Type B pancreatic cell (in vitro differentiated cells): ENCODE data around the gene CIAO2B. TPM values are rescaled to one million over a fixed set of nuclear protein-coding genes. Genes with fewer than 3 reads are reported as not detected.

ENCODE experiments used
- DNase-seq: peaks from one replicate; pipeline ENCODE4 v3.0.0; 2021; ENCODE audit warnings: mixed read lengths; ENCODE audit not compliant: unreplicated experiment; ENCODE audit errors: extremely low spot score
- H3K27ac Mint-ChIP-seq: 2 replicates; pipeline ENCODE4 v1.8.0; 2021; ENCODE audit warnings: mild to moderate bottlenecking, mixed read lengths
- H3K27me3 Mint-ChIP-seq: 2 replicates; pipeline ENCODE4 v1.8.0; 2021; ENCODE audit warnings: mixed read lengths
- H3K36me3 Mint-ChIP-seq: 2 replicates; pipeline ENCODE4 v1.8.0; 2021; ENCODE audit warnings: mixed read lengths
- H3K4me1 Mint-ChIP-seq: one replicate; pipeline ENCODE4 v1.8.0; 2021; ENCODE audit warnings: mixed read lengths; ENCODE audit not compliant: unreplicated experiment
- H3K4me3 Mint-ChIP-seq: 2 replicates; pipeline ENCODE4 v1.8.0; 2021; ENCODE audit warnings: mild to moderate bottlenecking, mixed read lengths
- H3K9me3 Mint-ChIP-seq: 2 replicates; pipeline ENCODE4 v1.8.0; 2021; ENCODE audit warnings: mixed read lengths
- CTCF ChIP-seq: fragments of 200-600 bp; sonication (generic); conservative IDR thresholded peaks from 2 replicates; pipeline ENCODE4 v1.5.0; 2021; ENCODE audit warnings: antibody characterized with exemption, mild to moderate bottlenecking
- total RNA-seq: library from RNA; stranded (reverse); gene quantifications from 2 replicates; pipeline ENCODE4 v1.2.1, GENCODE V29; 2021; ENCODE audit warnings: low replicate concordance

Gene CIAO2B
- total RNA-seq, 1 donor from 2014 or later, result 71.3 TPM

GRCh38 chr16:66902648-66903543, 31.3 kb downstream of the CIAO2B start:
- Mint-ChIP-seq H3K36me3 (no peaks in the 10 kb centered on the region), H3K4me1 (peaks cover 31% of the 10 kb centered on the region), H3K27me3 (no peaks in the 10 kb centered on the region), H3K27ac (no peak overlapping the region), H3K4me3 (no peak overlapping the region), H3K9me3 (peaks cover 8% of the 10 kb centered on the region)
- no peak for TF ChIP-seq CTCF
- no peak for DNase-seq

- no peak for DNase-seq
- H3K9me3 Mint-ChIP-seq, result peaks cover 8% of the 10 kb centered on the region
- no peak overlapping the region for H3K27ac Mint-ChIP-seq
- no peak for TF ChIP-seq CTCF
- H3K27me3 Mint-ChIP-seq, result no peaks in the 10 kb centered on the region
- no peaks in the 10 kb centered on the region for H3K36me3 Mint-ChIP-seq
- no peak overlapping the region for H3K4me3 Mint-ChIP-seq
- H3K4me1 Mint-ChIP-seq, result peaks cover 33% of the 10 kb centered on the region
These were observed 32.6 kb downstream of the CIAO2B start for GRCh38 chr16:66901626-66902025.

- H3K4me1 Mint-ChIP-seq, result peaks cover 28% of the 10 kb centered on the region
- H3K4me3 Mint-ChIP-seq, result peak overlapping the region; percentile 11
- TF ChIP-seq CTCF, result no peak
- H3K36me3 Mint-ChIP-seq, result no peaks in the 10 kb centered on the region
- no peak for DNase-seq
- H3K27me3 Mint-ChIP-seq, result no peaks in the 10 kb centered on the region
- H3K9me3 Mint-ChIP-seq, result peaks cover 1% of the 10 kb centered on the region
- H3K27ac Mint-ChIP-seq, result peak overlapping the region; percentile 58
These were observed 33.3 kb downstream of the CIAO2B start for GRCh38 chr16:66900721-66901441.

- Mint-ChIP-seq H3K4me1 (peaks cover 22% of the 10 kb centered on the region), H3K27ac (peak overlapping the region; percentile 46)
- DNase-seq, result no peak
These were observed 34.1 kb downstream of the CIAO2B start for GRCh38 chr16:66899945-66900710.

More at GRCh38 chr16:66899945-66900710, 34.1 kb downstream of the CIAO2B start:
- H3K9me3 Mint-ChIP-seq, result no peaks in the 10 kb centered on the region
- no peaks in the 10 kb centered on the region for H3K27me3 Mint-ChIP-seq
- TF ChIP-seq CTCF, result no peak
- no peaks in the 10 kb centered on the region for H3K36me3 Mint-ChIP-seq
- peak overlapping the region; percentile 13 for H3K4me3 Mint-ChIP-seq
